Progenitor cell of endocrine pancreas (in vitro differentiated cells): Measurements from ENCODE around the gene MATN1. TPM values are rescaled to one million over a fixed set of nuclear protein-coding genes. Genes with fewer than 3 reads are reported as not detected.

Experiments used
- DNase-seq: peaks from one replicate; pipeline ENCODE4 v3.0.0; 2021; ENCODE audit warnings: low spot score; ENCODE audit not compliant: unreplicated experiment
- H3K27ac Mint-ChIP-seq: 2 replicates; pipeline ENCODE4 v1.8.0; 2021; ENCODE audit warnings: mild to moderate bottlenecking, moderate library complexity, mixed read lengths
- H3K27me3 Mint-ChIP-seq: 2 replicates; pipeline ENCODE4 v1.8.0; 2021; ENCODE audit warnings: mixed read lengths
- H3K36me3 Mint-ChIP-seq: 2 replicates; pipeline ENCODE4 v1.8.0; 2022; ENCODE audit warnings: mixed read lengths; ENCODE audit not compliant: insufficient read depth
- H3K4me1 Mint-ChIP-seq: 2 replicates; pipeline ENCODE4 v1.8.0; 2021; ENCODE audit warnings: low read depth, mixed read lengths
- H3K4me3 Mint-ChIP-seq: 2 replicates; pipeline ENCODE4 v1.8.0; 2021; ENCODE audit warnings: low read depth, mild to moderate bottlenecking, moderate library complexity, mixed read lengths
- H3K9me3 Mint-ChIP-seq: 2 replicates; pipeline ENCODE4 v1.8.0; 2021; ENCODE audit warnings: low read depth, mixed read lengths
- CTCF ChIP-seq: fragments of 200-600 bp; sonication (generic); IDR thresholded peaks from one replicate; pipeline ENCODE4 v1.5.0; 2021; ENCODE audit warnings: antibody characterized with exemption, mild to moderate bottlenecking; ENCODE audit not compliant: unreplicated experiment
- total RNA-seq: library from RNA; stranded (reverse); gene quantifications from 2 replicates; pipeline ENCODE4 v1.2.1, GENCODE V29; 2021

Gene MATN1
- total RNA-seq, 1 donor from 2014 or later = 0.14 TPM

GRCh38 chr1:30672661-30673060, 50.7 kb downstream of the MATN1 start:
- no peak for DNase-seq
- H3K4me1 Mint-ChIP-seq = no peaks in the 10 kb centered on the region
- no peaks in the 10 kb centered on the region for H3K36me3 Mint-ChIP-seq
- no peak overlapping the region for H3K27ac Mint-ChIP-seq
- no peak for TF ChIP-seq CTCF
- no peak overlapping the region for H3K4me3 Mint-ChIP-seq
- H3K27me3 Mint-ChIP-seq = peaks cover 3% of the 10 kb centered on the region
- peaks cover 16% of the 10 kb centered on the region for H3K9me3 Mint-ChIP-seq

GRCh38 chr1:30670240-30671060, 52.9 kb downstream of the MATN1 start:
- Mint-ChIP-seq H3K4me3 (no peak overlapping the region), H3K9me3 (peaks cover 12% of the 10 kb centered on the region), H3K27ac (no peak overlapping the region), H3K27me3 (peaks cover 3% of the 10 kb centered on the region), H3K4me1 (peaks cover 2% of the 10 kb centered on the region), H3K36me3 (no peaks in the 10 kb centered on the region)
- TF ChIP-seq CTCF = no peak
- DNase-seq = no peak

GRCh38 chr1:30668546-30669327, 54.6 kb downstream of the MATN1 start:
- no peak overlapping the region for H3K4me3 Mint-ChIP-seq
- TF ChIP-seq CTCF = no peak
- H3K36me3 Mint-ChIP-seq = no peaks in the 10 kb centered on the region
- DNase-seq = no peak
- H3K4me1 Mint-ChIP-seq = peaks cover 2% of the 10 kb centered on the region
- H3K27ac Mint-ChIP-seq = no peak overlapping the region
- peaks cover 3% of the 10 kb centered on the region for H3K9me3 Mint-ChIP-seq
- peaks cover 1% of the 10 kb centered on the region for H3K27me3 Mint-ChIP-seq

- no peak overlapping the region for H3K4me3 Mint-ChIP-seq
- H3K9me3 Mint-ChIP-seq = no peaks in the 10 kb centered on the region
- no peaks in the 10 kb centered on the region for H3K27me3 Mint-ChIP-seq
- DNase-seq = no peak
- H3K4me1 Mint-ChIP-seq = peaks cover 8% of the 10 kb centered on the region
- no peak overlapping the region for H3K27ac Mint-ChIP-seq
- H3K36me3 Mint-ChIP-seq = no peaks in the 10 kb centered on the region
- no peak for TF ChIP-seq CTCF
Observed at GRCh38 chr1:30668024-30668423, 55.4 kb downstream of the MATN1 start.

- Mint-ChIP-seq H3K4me3 (no peak overlapping the region), H3K36me3 (no peaks in the 10 kb centered on the region), H3K27me3 (no peaks in the 10 kb centered on the region), H3K4me1 (peaks cover 19% of the 10 kb centered on the region), H3K9me3 (no peaks in the 10 kb centered on the region), H3K27ac (no peak overlapping the region)
- no peak for DNase-seq
- no peak for TF ChIP-seq CTCF
Observed at GRCh38 chr1:30666756-30667273, 56.6 kb downstream of the MATN1 start.
